ENCODE measurements around the gene PCDHGA1.
"Not testable (repeated sequence)": the region's sequence is repeated elsewhere in the genome, so short reads cannot be mapped to it uniquely, and the experiment has no call there.

PCDHGA1 gene

DNA sequence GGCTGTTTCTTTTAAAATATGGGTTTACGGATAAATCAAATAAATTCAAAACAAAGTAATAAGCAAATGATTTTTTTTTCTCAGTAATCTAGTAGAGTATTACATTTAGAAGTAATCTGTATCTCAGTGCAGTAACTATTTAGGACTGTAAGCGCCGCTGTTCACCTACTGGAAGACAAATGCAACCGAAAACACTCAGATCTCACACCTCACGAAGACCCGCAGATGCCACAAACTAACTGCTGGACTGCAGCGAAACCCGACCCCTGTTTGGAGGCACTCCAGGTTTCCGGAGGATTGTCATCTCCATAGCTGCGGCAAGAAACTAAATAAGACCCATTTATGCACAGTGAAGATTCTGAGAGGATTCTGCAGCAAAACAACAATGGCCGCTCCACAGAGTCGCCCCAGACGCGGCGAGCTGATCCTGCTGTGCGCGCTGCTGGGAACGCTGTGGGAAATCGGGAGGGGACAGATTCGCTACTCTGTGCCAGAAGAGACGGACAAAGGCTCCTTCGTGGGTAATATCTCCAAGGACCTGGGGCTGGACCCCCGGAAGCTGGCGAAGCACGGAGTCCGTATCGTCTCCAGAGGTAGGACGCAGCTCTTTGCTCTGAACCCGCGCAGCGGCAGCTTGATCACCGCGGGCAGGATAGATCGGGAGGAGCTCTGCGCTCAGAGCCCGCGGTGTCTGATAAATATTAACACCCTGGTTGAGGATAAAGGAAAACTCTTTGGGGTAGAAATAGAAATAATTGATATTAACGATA is 62.3 kb downstream of the PCDHGA1 start, which contains the start of gene PCDHGA8:
PCDHGA8 (plus strand) TSS at position 205 of the 770 bp plus-strand sequence; CDS start at position 386, 181 bp downstream.
- CTCF ChIA-PET = interaction anchor here (0.7 to 1.6 kb wide), 4 partner anchors 73 to 574 kb away, joined by 3 to 4 read pairs (median 3); no protein-coding TSS in a partner anchor
- DNase-seq (ENCODE audit: extremely low spot score) = no peak
- POLR2A ChIA-PET = no interaction called here
- TF ChIP-seq, protein P1, sequence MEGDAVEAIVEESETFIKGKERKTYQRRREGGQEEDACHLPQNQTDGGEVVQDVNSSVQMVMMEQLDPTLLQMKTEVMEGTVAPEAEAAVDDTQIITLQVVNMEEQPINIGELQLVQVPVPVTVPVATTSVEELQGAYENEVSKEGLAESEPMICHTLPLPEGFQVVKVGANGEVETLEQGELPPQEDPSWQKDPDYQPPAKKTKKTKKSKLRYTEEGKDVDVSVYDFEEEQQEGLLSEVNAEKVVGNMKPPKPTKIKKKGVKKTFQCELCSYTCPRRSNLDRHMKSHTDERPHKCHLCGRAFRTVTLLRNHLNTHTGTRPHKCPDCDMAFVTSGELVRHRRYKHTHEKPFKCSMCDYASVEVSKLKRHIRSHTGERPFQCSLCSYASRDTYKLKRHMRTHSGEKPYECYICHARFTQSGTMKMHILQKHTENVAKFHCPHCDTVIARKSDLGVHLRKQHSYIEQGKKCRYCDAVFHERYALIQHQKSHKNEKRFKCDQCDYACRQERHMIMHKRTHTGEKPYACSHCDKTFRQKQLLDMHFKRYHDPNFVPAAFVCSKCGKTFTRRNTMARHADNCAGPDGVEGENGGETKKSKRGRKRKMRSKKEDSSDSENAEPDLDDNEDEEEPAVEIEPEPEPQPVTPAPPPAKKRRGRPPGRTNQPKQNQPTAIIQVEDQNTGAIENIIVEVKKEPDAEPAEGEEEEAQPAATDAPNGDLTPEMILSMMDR (IDR thresholded peaks at IDR 0.05; ENCODE audit: control extremely low read depth, extremely low read depth, low read depth, missing control alignments) = no peak

DNA sequence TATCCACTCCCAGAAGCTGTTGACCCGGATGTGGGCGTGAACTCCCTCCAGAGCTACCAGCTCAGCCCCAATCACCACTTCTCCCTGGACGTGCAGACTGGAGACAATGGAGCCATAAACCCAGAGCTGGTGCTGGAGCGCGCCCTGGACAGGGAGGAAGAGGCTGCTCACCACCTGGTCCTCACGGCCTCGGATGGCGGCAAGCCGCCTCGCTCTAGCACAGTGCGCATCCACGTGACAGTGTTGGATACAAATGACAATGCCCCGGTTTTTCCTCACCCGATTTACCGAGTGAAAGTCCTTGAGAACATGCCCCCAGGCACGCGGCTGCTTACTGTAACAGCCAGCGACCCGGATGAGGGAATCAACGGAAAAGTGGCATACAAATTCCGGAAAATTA is 63.0 kb downstream of the PCDHGA1 start:
- ChIA-PET CTCF (interaction anchor here (0.7 to 1.2 kb wide), 3 partner anchors 165 to 575 kb away, joined by 3 read pairs; no protein-coding TSS in a partner anchor), POLR2A (no interaction called here)
- TF ChIP-seq, protein P1 (IDR thresholded peaks at IDR 0.05; ENCODE audit: control extremely low read depth, extremely low read depth, low read depth, missing control alignments) = no peak
- DNase-seq (ENCODE audit: extremely low spot score) = no peak

DNA sequence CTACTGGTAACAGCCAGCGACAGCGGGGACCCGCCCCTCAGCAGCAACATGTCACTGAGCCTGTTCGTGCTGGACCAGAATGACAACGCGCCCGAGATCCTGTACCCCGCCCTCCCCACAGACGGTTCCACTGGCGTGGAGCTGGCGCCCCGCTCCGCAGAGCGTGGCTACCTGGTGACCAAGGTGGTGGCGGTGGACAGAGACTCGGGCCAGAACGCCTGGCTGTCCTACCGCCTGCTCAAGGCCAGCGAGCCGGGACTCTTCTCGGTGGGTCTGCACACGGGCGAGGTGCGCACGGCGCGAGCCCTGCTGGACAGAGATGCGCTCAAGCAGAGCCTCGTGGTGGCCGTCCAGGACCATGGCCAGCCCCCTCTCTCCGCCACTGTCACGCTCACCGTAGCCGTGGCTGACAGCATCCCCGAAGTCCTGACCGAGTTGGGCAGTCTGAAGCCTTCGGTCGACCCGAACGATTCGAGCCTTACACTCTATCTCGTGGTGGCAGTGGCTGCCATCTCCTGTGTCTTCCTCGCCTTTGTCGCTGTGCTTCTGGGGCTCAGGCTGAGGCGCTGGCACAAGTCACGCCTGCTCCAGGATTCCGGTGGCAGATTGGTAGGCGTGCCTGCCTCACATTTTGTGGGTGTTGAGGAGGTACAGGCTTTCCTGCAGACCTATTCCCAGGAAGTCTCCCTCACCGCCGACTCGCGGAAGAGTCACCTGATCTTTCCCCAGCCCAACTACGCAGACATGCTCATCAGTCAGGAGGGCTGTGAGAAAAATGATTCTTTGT is 64.3 kb downstream of the PCDHGA1 start:
- CTCF ChIA-PET = interaction anchor here (0.7 to 2.9 kb wide), 4 partner anchors 13 to 75 kb away, joined by 3 to 7 read pairs (median 6); partner anchors contain the start of genes PCDHGB6 and TAF7
- POLR2A ChIA-PET; DNase-seq (ENCODE audit: extremely low spot score): not testable (repeated sequence)

DNA sequence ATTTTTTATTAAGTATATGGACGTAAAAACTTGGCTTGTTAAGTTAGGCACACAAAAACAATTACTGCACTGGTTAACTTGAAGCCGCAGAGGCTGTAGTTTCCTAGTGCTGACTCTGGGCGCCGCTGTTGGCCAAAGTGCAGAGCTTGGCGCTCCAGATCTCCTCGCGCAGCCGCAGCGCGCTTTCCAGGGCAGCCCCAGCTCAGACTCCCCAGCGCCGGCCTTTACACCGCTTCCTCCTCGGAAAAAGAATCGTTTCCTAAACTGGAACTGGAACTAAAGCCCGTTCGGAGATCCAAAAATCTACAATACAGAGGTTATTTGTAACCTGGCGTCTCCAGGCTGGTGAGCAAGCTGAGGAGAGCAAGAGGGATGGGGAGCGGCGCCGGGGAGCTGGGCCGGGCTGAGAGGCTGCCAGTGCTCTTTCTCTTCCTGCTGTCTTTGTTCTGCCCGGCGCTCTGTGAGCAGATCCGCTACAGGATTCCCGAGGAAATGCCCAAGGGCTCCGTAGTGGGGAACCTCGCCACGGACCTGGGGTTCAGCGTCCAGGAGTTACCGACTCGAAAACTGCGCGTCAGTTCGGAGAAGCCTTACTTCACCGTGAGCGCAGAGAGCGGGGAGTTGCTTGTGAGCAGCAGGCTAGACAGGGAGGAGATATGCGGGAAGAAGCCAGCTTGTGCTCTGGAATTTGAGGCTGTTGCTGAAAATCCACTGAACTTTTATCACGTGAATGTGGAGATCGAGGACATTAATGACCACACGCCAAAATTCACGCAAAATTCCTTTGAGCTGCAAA is 67.6 kb downstream of the PCDHGA1 start, which contains the start of gene PCDHGB5:
PCDHGB5 (plus strand) TSS at position 192 of the 796 bp plus-strand sequence; CDS start at position 373, 181 bp downstream.
- TF ChIP-seq, protein P1 (IDR thresholded peaks at IDR 0.05; ENCODE audit: control extremely low read depth, extremely low read depth, low read depth, missing control alignments) = peak; percentile 40
- peak; percentile 71 for DNase-seq (ENCODE audit: extremely low spot score)
- POLR2A ChIA-PET = not testable (repeated sequence)
- CTCF ChIA-PET = interaction anchor here (0.7 to 2.9 kb wide), 7 partner anchors 10 to 169 kb away, joined by 3 to 15 read pairs (median 5); partner anchors contain the start of genes PCDHGA10, PCDHGA12, PCDHGB6 and PCDHGB7

DNA sequence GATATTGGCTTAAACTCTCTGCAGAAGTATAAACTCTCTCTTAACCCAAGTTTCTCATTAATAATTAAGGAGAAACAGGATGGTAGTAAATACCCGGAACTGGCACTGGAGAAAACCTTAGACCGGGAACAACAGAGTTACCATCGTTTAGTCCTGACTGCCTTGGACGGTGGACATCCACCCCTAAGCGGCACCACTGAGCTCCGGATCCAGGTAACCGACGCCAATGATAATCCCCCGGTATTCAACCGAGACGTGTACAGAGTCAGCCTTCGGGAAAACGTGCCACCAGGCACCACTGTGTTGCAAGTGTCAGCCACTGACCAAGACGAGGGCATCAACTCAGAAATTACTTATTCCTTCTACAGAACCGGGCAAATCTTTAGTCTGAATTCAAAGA is 68.3 kb downstream of the PCDHGA1 start:
- ChIA-PET CTCF (interaction anchor here (1.0 kb wide), 1 partner anchor 19 kb away, joined by 3 read pairs; the partner anchor contains the start of gene PCDHGB7), POLR2A (no interaction called here)
- no peak for DNase-seq (ENCODE audit: extremely low spot score)
- TF ChIP-seq, protein P1 (IDR thresholded peaks at IDR 0.05; ENCODE audit: control extremely low read depth, extremely low read depth, low read depth, missing control alignments) = no peak

DNA sequence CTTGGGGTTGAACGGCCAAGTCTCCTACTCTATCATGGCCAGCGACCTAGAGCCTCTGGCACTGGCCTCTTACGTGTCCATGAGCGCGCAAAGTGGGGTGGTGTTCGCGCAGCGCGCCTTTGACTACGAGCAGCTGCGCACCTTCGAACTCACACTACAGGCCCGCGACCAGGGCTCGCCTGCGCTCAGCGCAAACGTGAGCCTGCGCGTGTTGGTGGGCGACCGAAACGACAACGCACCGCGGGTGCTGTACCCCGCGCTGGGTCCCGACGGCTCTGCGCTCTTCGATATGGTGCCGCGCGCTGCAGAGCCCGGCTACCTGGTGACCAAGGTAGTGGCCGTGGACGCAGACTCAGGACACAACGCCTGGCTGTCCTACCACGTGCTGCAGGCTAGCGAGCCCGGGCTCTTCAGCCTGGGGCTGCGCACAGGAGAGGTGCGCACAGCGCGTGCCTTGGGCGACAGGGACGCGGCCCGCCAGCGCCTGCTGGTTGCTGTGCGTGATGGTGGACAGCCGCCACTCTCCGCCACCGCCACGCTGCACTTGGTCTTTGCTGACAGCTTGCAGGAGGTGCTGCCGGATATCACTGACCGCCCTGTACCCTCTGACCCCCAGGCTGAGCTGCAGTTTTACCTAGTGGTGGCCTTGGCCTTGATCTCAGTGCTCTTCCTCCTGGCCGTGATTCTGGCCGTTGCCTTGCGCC is 69.4 kb downstream of the PCDHGA1 start:
- TF ChIP-seq, protein P1 (IDR thresholded peaks at IDR 0.05; ENCODE audit: control extremely low read depth, extremely low read depth, low read depth, missing control alignments) = no peak
- no peak for DNase-seq (ENCODE audit: extremely low spot score)
- ChIA-PET POLR2A (no interaction called here), CTCF (interaction anchor here (0.9 to 1.9 kb wide), 2 partner anchors 21 to 60 kb away, joined by 3 to 6 read pairs; partner anchors contain the start of gene PCDHGA11)

All from GM10248 (cell line).